ENCODE measurements around the gene NTS. TPM values are rescaled to one million over a fixed set of nuclear protein-coding genes. Genes with fewer than 3 reads are reported as not detected.

The NTS gene
- under 1 TPM in 3 of 9 donors, not detected in 6; 0.24 to 0.79 (median 0.68) TPM for total RNA-seq
- polyA plus RNA-seq = under 1 TPM in 1 of 2 donors, not detected in 1; 0.07 TPM
- long read RNA-seq, donor 1 = 0 reads
- long read RNA-seq, donor 2 = 0 reads
- long read RNA-seq, donor 3 = 0 reads

- peaks cover 0 to 8% (median 0%) of the 10 kb centered on the region in 9 donors for H3K27me3 ChIP-seq
- H3K9me3 ChIP-seq = no peaks in the 10 kb centered on the region
- H3K4me3 ChIP-seq = no peak within 1 kb of the TSS
- 7 to 15% (median 12%) methylated on average over 3 of the region's 3 CpGs for WGBS, 4 donors
- TF ChIP-seq POLR2A (IDR thresholded peaks at IDR 0.05) (no peak), CTCF (IDR thresholded peaks at IDR 0.05) (no peak)
- intact Hi-C loops (cut with DNase I) = loop anchor here in 8 of 10 donors (5.0 kb wide), 3 partner anchors 397 to 407 kb away; no protein-coding TSS in a partner anchor
- ATAC-seq = no peak
- H3K27ac ChIP-seq = no peak within 1 kb of the TSS
- H3K36me3 ChIP-seq = no peaks in the 10 kb centered on the region
- no peak for DNase-seq
- no peaks in the 10 kb centered on the region for H3K4me1 ChIP-seq
Measured at GRCh38 chr12:85874031-85874461, at the start of gene NTS. TSS of gene NTS (plus strand) at chr12:85874295. CDS start at chr12:85874404, 109 bp downstream.

GRCh38 chr12:85825746-85826145, 48.3 kb upstream of the NTS start:
- ATAC-seq (no peak), DNase-seq (no peak)
- peaks cover 0 to 5% (median 0%) of the 10 kb centered on the region in 12 donors for H3K4me1 ChIP-seq
- H3K4me3 ChIP-seq = no peak overlapping the region
- TF ChIP-seq POLR2A (IDR thresholded peaks at IDR 0.05) (no peak), CTCF (IDR thresholded peaks at IDR 0.05) (no peak)
- H3K27ac ChIP-seq = no peak overlapping the region
- H3K36me3 ChIP-seq = no peaks in the 10 kb centered on the region
- no peaks in the 10 kb centered on the region for H3K27me3 ChIP-seq
- no peaks in the 10 kb centered on the region for H3K9me3 ChIP-seq
- intact Hi-C loops (cut with DNase I) = no loop called here

GRCh38 chr12:85828576-85828975, 45.5 kb upstream of the NTS start:
- no peak for DNase-seq
- TF ChIP-seq POLR2A (IDR thresholded peaks at IDR 0.05) (no peak), CTCF (IDR thresholded peaks at IDR 0.05) (no peak)
- intact Hi-C loops (cut with DNase I) = no loop called here
- no peak for ATAC-seq
- no peaks in the 10 kb centered on the region for H3K9me3 ChIP-seq
- WGBS, 4 donors = 95 to 98% (median 96%) methylated on average over 1 of the region's 1 CpG
- peaks cover 0 to 28% (median 14%) of the 10 kb centered on the region in 12 donors for H3K4me1 ChIP-seq
- no peaks in the 10 kb centered on the region for H3K27me3 ChIP-seq
- no peak overlapping the region for H3K4me3 ChIP-seq
- no peaks in the 10 kb centered on the region for H3K36me3 ChIP-seq
- H3K27ac ChIP-seq = no peak overlapping the region

GRCh38 chr12:85829391-85829790, 44.7 kb upstream of the NTS start:
- DNase-seq (no peak), ATAC-seq (peak in 1 of 4 donors; percentile 42)
- Histone ChIP-seq H3K27ac (no peak overlapping the region), H3K9me3 (no peaks in the 10 kb centered on the region), H3K36me3 (no peaks in the 10 kb centered on the region), H3K4me1 (peaks cover 0 to 33% (median 14%) of the 10 kb centered on the region in 12 donors), H3K4me3 (no peak overlapping the region), H3K27me3 (no peaks in the 10 kb centered on the region)
- 87 to 96% (median 92%) methylated on average over 2 of the region's 2 CpGs for WGBS, 4 donors
- intact Hi-C loops (cut with DNase I) = no loop called here
- TF ChIP-seq CTCF (IDR thresholded peaks at IDR 0.05) (no peak), POLR2A (IDR thresholded peaks at IDR 0.05) (no peak)
